Brain pericyte (primary cell): ENCODE measurements around the gene NRXN3.

Source experiments
- DNase-seq: peaks from one replicate; pipeline ENCODE4 v3.0.0-alpha.2; 2012; ENCODE audit warnings: low read depth, low spot score

Gene NRXN3

GRCh38 chr14:78904094-78904493 lies 733.9 kb downstream of the NRXN3 start:
- no peak for DNase-seq

GRCh38 chr14:78917462-78917861 lies 747.3 kb downstream of the NRXN3 start:
- no peak for DNase-seq

- no peak for DNase-seq
Measured at GRCh38 chr14:78921856-78922255, 751.7 kb downstream of the NRXN3 start.

- no peak for DNase-seq
Measured at GRCh38 chr14:78927261-78927660, 757.1 kb downstream of the NRXN3 start.

- DNase-seq, result no peak
Measured at GRCh38 chr14:78933166-78933565, 763.0 kb downstream of the NRXN3 start.

GRCh38 chr14:78933948-78934524 lies 763.9 kb downstream of the NRXN3 start:
- no peak for DNase-seq

GRCh38 chr14:78946949-78947348 lies 776.8 kb downstream of the NRXN3 start:
- no peak for DNase-seq

- no peak for DNase-seq
Measured at GRCh38 chr14:78947681-78948080, 777.5 kb downstream of the NRXN3 start.

GRCh38 chr14:78950649-78951048 lies 780.5 kb downstream of the NRXN3 start:
- no peak for DNase-seq

GRCh38 chr14:78951602-78952001 lies 781.4 kb downstream of the NRXN3 start:
- no peak for DNase-seq

- peak; percentile 40 for DNase-seq
Measured at GRCh38 chr14:78959674-78960264, 789.6 kb downstream of the NRXN3 start.

GRCh38 chr14:78967111-78967809 lies 797.1 kb downstream of the NRXN3 start:
- DNase-seq, result no peak

- no peak for DNase-seq
Measured at GRCh38 chr14:78968265-78968664, 798.1 kb downstream of the NRXN3 start.

- no peak for DNase-seq
Measured at GRCh38 chr14:78970677-78971076, 800.5 kb downstream of the NRXN3 start.

- no peak for DNase-seq
Measured at GRCh38 chr14:78972440-78972839, 802.3 kb downstream of the NRXN3 start.

GRCh38 chr14:78974691-78975090 lies 804.5 kb downstream of the NRXN3 start:
- no peak for DNase-seq

- DNase-seq, result no peak
Measured at GRCh38 chr14:78975734-78976133, 805.6 kb downstream of the NRXN3 start.

- no peak for DNase-seq
Measured at GRCh38 chr14:78978896-78979295, 808.7 kb downstream of the NRXN3 start.

GRCh38 chr14:78982551-78982950 lies 812.4 kb downstream of the NRXN3 start:
- DNase-seq, result no peak

- DNase-seq, result no peak
Measured at GRCh38 chr14:78983126-78983525, 813.0 kb downstream of the NRXN3 start.

GRCh38 chr14:78985668-78986381 lies 815.7 kb downstream of the NRXN3 start:
- peak; percentile 62 for DNase-seq

GRCh38 chr14:78986989-78987388 lies 816.8 kb downstream of the NRXN3 start:
- DNase-seq, result no peak

- no peak for DNase-seq
Measured at GRCh38 chr14:78989221-78989620, 819.0 kb downstream of the NRXN3 start.
